GM19043 (cell line): ENCODE results near the gene CA6.
"Not testable (repeated sequence)": the region's sequence is repeated elsewhere in the genome, so short reads cannot be mapped to it uniquely, and the experiment has no call there.

Source experiments
- ATAC-seq: cut with Tn5 transposase; IDR thresholded peaks from one replicate; pipeline ENCODE4 v1.9.1; 2021; ENCODE audit warnings: low read depth; ENCODE audit not compliant: unreplicated experiment

CA6 gene

GRCh38 chr1:8926707-8927694 is 18.7 kb upstream of the CA6 start:
- no peak for ATAC-seq

GRCh38 chr1:8930116-8930515 is 15.6 kb upstream of the CA6 start:
- ATAC-seq = no peak

GRCh38 chr1:8937051-8937450 is 8.6 kb upstream of the CA6 start:
- not testable (repeated sequence) for ATAC-seq

GRCh38 chr1:8937701-8938100 is 8.0 kb upstream of the CA6 start:
- no peak for ATAC-seq

- no peak for ATAC-seq
These were observed 7.3 kb upstream of the CA6 start for GRCh38 chr1:8938232-8938999.

GRCh38 chr1:8939000-8939265 is 6.7 kb upstream of the CA6 start:
- ATAC-seq = no peak

- no peak for ATAC-seq
These were observed 6.2 kb upstream of the CA6 start for GRCh38 chr1:8939362-8939995.

GRCh38 chr1:8941906-8942305 is 3.8 kb upstream of the CA6 start:
- ATAC-seq = no peak

GRCh38 chr1:8943498-8944405 is 1.9 kb upstream of the CA6 start:
- no peak for ATAC-seq

GRCh38 chr1:8947127-8947691 is 1.5 kb downstream of the CA6 start:
- ATAC-seq = no peak

GRCh38 chr1:8950309-8950708 is 4.6 kb downstream of the CA6 start:
- no peak for ATAC-seq

- no peak for ATAC-seq
These were observed 5.6 kb downstream of the CA6 start for GRCh38 chr1:8951231-8951630.

GRCh38 chr1:8955406-8955805 is 9.7 kb downstream of the CA6 start:
- no peak for ATAC-seq

GRCh38 chr1:8956461-8957349 is 11.0 kb downstream of the CA6 start:
- ATAC-seq = no peak

- no peak for ATAC-seq
These were observed 17.3 kb downstream of the CA6 start for GRCh38 chr1:8962812-8963530.

- ATAC-seq = no peak
These were observed 18.3 kb downstream of the CA6 start for GRCh38 chr1:8963963-8964362.

- no peak for ATAC-seq
These were observed 19.6 kb downstream of the CA6 start for GRCh38 chr1:8965121-8965820.

- ATAC-seq = no peak
These were observed 20.9 kb downstream of the CA6 start for GRCh38 chr1:8966606-8967005.
